Measurements from ENCODE around the gene ZNF423. TPM values are rescaled to one million over a fixed set of nuclear protein-coding genes. Genes with fewer than 3 reads are reported as not detected.
"Not testable (repeated sequence)": the region's sequence is repeated elsewhere in the genome, so short reads cannot be mapped to it uniquely, and the experiment has no call there.

ZNF423 gene
- total RNA-seq, 1 donor from 2014 or later = 8.4 TPM

GRCh38 chr16:49875806-49876715 is 20.1 kb upstream of the ZNF423 start:
- DNase-seq (no peak), ATAC-seq (ENCODE audit: poor library complexity) (peak; percentile 28)
- intact Hi-C loops (cut with DNase I) = no loop called here

DNA sequence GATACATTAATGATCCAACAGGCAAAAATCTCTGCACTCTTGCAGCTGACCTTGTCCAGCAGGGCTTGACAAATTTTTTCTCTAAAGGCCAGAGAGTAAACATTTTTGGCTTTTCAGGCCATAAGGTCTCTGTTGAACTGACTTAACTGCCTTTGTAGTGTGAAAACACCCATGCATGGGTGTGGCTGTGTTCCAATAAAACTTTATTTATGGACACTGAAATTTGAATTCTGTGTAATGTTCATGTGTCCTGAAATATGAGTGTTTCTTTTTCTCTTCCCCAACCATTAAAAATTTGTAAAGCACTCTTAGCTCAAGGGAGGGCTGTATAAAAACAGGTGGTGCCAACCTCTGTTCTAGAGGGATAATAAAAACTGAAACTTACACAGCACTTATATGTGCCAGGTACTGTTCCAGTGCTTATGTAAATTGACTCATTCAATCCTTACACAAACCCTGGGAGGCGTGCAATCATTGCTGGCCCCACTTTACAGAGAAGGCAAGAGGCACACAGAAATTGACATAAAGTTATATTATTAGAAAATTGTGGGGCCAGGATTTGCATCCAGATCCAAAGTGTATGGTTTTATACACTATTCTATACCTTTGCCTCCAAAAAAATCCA is 18.8 kb upstream of the ZNF423 start:
- intact Hi-C loops (cut with DNase I) = no loop called here
- ATAC-seq (ENCODE audit: poor library complexity) = no peak
- no peak for DNase-seq

DNA sequence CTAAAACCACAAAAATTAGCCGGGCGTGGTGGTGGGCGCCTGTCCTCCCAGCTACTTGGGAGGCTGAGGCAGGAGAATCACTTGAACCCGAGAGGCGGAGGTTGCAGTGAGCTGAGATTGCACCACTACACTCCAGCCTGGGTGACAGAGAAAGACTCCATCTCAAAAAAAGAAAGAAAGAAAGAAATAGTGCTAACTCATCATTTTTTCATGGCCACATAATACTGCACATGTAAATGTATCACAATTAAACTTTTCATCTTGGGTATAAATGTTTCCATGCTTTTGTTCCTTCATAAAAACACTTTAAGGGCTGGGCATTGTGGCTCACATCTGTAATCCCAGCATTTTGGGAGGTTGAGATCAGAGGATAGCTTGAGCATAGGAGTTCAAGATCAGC is 15.9 kb upstream of the ZNF423 start:
- DNase-seq; intact Hi-C loops (cut with DNase I): not testable (repeated sequence)

GRCh38 chr16:49869731-49870130 is 13.8 kb upstream of the ZNF423 start:
- ATAC-seq (ENCODE audit: poor library complexity) (no peak), DNase-seq (no peak)
- intact Hi-C loops (cut with DNase I) = loop anchor here (10.0 kb wide), 1 partner anchor 375 kb away; no protein-coding TSS in a partner anchor

More for the DNA sequence above, 15.9 kb upstream of the ZNF423 start:
- not testable (repeated sequence) for ATAC-seq (ENCODE audit: poor library complexity)

GRCh38 chr16:49867796-49868668 is 12.1 kb upstream of the ZNF423 start:
- intact Hi-C loops (cut with DNase I) = loop anchor here (10.0 kb wide), 1 partner anchor 373 kb away; no protein-coding TSS in a partner anchor
- DNase-seq = no peak
- ATAC-seq (ENCODE audit: poor library complexity) = no peak

GRCh38 chr16:49867234-49867633 is 11.3 kb upstream of the ZNF423 start:
- no peak for DNase-seq
- intact Hi-C loops (cut with DNase I) = loop anchor here (10.0 kb wide), 1 partner anchor 372 kb away; no protein-coding TSS in a partner anchor
- no peak for ATAC-seq (ENCODE audit: poor library complexity)

DNA sequence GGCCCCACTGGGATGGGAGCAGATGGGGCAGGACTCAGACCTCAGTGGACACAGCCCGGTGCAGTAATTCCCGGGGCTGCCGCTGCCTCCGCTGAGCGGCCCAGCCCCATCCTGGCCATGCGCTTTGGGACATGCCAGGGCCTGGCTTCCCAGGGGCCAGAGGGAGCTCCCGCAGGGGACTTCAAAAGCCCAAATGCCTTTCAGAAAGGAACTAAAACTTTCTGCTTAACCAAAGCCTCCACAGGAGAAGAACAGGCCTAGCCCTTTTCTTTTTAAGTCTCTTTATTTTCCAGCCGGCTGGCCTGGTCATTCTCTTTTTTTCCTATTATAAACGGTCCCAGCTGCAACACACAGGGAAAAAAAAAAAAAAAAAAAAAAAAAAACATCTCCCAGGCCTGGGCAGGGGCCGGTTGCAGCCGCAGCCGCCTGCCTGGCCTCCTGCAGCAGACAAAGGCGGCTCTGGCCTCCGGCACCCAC is 10.7 kb upstream of the ZNF423 start:
- intact Hi-C loops (cut with DNase I) = loop anchor here (10.0 kb wide), 1 partner anchor 372 kb away; no protein-coding TSS in a partner anchor
- ATAC-seq (ENCODE audit: poor library complexity) = no peak
- no peak for DNase-seq

DNA sequence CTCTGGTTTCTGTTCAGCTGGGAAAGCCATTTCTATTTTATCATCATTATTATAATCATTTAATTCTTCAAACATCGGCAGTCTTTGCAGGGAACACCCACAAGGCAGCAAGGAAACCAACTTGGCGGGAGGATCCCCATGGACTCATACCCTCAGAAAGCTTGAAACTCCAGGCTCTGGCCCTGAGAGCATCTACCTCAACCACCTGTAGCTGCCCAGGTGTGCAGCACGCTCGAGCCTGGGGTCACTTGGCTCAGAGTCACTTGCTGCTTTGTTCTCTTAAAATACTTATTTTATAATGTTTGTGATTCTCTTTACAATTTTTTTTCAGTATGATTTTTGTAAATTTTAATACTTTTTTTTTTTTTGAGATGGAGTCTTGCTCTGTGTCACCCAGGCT is 6.8 kb upstream of the ZNF423 start:
- no peak for ATAC-seq (ENCODE audit: poor library complexity)
- DNase-seq = no peak
- intact Hi-C loops (cut with DNase I) = loop anchor here (10.0 kb wide), 1 partner anchor 368 kb away; no protein-coding TSS in a partner anchor

DNA sequence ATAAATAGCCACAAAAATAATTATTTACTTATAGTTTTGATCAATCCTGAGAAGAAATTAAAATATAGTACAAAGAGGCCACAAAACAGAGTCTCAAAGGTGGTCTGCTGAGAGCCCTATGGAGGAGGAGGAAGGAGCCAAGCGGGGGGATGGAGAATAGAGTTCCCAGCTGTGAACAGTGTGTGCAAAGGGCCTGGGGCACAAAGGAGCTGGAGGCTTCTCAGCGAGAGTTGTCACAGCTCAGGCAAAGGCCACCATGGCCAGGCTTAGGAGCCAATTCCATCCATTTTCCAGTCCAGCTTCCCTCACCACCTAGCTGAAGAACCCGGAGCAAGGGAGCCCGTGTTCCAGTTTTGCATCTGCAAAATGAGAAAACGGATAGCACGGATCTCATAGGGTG is 5.4 kb upstream of the ZNF423 start:
- intact Hi-C loops (cut with DNase I) = loop anchor here (10.0 kb wide), 1 partner anchor 366 kb away; no protein-coding TSS in a partner anchor
- ATAC-seq (ENCODE audit: poor library complexity) = no peak
- DNase-seq = no peak

DNA sequence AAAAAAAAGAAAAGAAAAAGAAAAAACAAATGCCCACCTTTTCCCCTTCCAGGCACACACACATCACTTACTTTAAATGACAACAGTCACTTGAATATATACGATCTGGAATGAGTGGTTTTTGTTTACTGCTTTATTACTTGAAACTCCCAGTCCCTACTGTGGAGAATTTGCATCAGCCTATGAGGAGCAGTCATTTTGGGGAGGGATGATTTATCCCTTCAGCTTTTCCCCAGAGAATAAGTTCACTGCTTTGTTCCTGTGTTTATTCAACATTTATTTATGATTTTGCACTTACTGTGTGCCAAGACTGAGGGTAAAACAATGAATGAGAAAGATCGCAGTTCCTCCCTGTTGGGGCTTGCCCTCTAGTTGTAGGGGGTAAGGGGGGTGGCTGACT is 4.7 kb upstream of the ZNF423 start:
- intact Hi-C loops (cut with DNase I) = loop anchor here (10.0 kb wide), 1 partner anchor 366 kb away; no protein-coding TSS in a partner anchor
- ATAC-seq (ENCODE audit: poor library complexity) (no peak), DNase-seq (no peak)

GRCh38 chr16:49859125-49859811 is 3.4 kb upstream of the ZNF423 start:
- DNase-seq = peak; percentile 85
- ATAC-seq (ENCODE audit: poor library complexity) = peak; percentile 28
- intact Hi-C loops (cut with DNase I) = no loop called here

DNA sequence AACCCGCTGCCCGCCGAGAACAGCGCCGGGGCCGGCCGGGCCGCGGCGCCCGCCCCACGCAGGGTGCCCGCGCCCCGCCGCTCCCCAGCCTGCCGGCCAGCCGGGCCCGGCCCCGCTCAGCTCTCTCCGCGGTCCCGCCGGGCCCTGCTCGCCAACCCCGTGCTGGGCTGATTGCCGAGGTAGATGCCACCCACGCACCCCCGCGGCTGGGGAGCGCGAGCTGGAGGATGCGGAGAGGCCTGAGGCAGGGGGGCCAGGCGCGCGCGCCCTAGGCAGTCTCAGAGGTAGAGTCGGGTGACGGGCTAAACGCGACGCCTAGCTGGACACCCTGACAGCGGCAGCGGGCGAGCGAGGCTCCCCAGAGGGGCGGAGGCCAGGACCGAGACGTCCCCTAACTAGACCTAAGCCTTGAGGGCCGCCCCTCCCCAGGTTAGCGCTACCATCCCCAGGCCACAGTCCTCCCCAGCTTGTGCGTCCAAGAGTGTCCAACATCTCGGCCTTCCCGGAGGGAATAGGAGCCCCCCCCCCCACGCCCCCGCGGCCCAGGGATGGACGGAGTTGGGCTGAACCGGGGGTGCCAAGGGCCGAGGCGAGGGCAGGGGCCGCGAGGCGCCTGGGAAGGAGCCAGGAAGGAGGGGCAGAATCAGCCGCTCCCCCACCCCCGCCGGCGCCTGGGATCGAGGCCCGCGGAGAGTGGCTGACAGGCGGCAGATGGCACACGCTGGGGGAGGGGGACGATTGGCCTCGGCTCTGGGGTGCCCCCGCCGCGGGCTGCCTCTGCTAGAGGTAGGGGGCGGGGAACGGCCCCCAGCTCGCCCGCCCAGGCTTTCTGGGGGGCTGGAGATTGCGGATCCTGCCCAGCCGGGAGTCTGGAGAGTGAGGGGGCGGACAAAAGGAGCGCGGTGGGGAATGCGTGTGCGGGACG is 2.5 kb upstream of the ZNF423 start:
- intact Hi-C loops (cut with DNase I) = no loop called here
- ATAC-seq (ENCODE audit: poor library complexity) (peak; percentile 3), DNase-seq (peak; percentile 70)

DNA sequence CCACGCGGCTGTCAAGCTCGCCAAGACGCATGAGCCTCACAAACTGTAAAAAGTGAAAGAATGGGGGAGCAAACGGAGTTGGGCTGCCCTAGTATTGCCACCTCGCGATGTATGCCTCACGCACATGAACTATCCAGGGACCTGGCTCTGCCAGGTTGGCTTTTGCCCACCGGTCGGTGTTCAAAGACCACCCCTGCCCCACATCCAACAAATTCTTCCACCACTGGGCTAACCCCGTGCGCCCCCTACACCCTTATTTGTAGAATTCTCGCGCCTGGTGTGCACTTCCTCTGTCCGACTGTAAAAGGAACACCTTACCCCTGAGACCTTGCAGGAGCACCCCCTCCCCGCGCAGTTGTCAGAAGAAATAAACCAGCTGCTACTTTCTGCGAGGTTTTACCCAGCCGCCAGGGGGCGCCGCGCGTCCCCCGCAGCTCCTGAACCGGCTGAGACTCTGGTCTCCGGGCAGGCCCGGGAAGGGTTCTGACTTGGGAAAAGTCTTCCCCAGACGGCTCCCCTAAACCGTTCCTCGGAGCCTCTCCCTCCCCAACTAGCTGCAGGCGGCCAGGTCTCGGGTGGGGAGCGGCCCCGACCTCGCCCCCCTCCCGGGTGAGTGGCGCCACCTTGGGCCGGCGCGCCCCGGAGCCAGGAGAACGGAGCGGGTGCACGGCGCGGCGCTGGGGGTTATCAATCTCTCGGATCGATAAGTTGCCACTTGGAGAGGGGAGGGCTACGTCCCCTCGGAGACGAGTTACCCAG is 1.7 kb upstream of the ZNF423 start:
- DNase-seq = peak; percentile 75
- no peak for ATAC-seq (ENCODE audit: poor library complexity)

GRCh38 chr16:49856672-49857330 is 889 bp upstream of the ZNF423 start:
- intact Hi-C loops (cut with DNase I) = no loop called here
- peak; percentile 54 for ATAC-seq (ENCODE audit: poor library complexity)

More for the DNA sequence above, 1.7 kb upstream of the ZNF423 start:
- intact Hi-C loops (cut with DNase I) = no loop called here

DNA sequence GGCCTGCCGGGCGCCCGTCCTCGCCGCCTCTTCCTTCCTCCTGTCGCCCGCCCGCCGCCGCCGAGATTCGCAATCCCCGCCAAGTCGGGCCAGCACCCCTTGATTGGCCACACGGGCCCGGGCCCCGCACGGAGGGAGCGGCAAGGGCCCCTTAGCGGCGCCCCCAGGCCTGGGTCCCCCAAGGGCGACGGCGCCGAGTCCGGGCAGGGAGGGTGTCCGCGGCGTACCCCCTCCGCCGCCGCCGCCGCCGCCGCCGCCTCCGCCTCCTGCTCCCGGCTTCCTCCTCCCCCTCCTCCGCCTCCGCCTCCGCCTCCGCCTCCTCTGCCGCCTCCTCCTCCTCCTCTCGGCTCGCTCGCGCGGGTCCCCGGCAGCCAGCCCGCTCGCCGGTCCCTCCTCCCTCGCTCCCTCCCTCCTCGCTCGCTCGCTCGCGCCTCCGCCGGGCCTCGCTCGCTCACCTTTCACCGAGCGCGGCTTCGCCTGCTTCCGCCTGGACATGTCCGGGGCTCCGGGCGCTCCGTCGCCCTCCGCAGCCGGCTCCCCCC is 561 bp downstream of the ZNF423 start:
- ATAC-seq (ENCODE audit: poor library complexity) (peak; percentile 87), DNase-seq (peak; percentile 91)
- intact Hi-C loops (cut with DNase I) = no loop called here

More at GRCh38 chr16:49856672-49857330, 889 bp upstream of the ZNF423 start:
- peak; percentile 87 for DNase-seq
